Gastroesophageal sphincter (tissue), 4 donors: ENCODE measurements around the gene LSM14A. TPM values are rescaled to one million over a fixed set of nuclear protein-coding genes. Genes with fewer than 3 reads are reported as not detected.
"Not testable (repeated sequence)": the region's sequence is repeated elsewhere in the genome, so short reads cannot be mapped to it uniquely, and the experiment has no call there.

Experiments used
- ATAC-seq: fragments of 150-250 bp; one replicate; pipeline ENCODE4 v1.9.1; 2016; ENCODE audit warnings: mild to moderate bottlenecking, moderate library complexity
- H3K27ac ChIP-seq, 4 donors: fragments of 200-600 bp; sonication (generic) in 3 of 4; 1 replicate in 3 of 4; 2 replicates in 1 of 4; pipeline ENCODE4 v1.5.1; 2016 to 2019
- H3K27me3 ChIP-seq: fragments of 200-600 bp; sonication (generic); one replicate; pipeline ENCODE4 v1.5.1; 2019
- H3K36me3 ChIP-seq, 2 donors: fragments of 200-600 bp; sonication (generic); one replicate each; pipeline ENCODE4 v1.5.1; 2019; ENCODE audit warnings: control low read depth in 1 of 2
- H3K4me1 ChIP-seq, 3 donors: fragments of 200-600 bp; sonication (generic); 1 replicate in 2 of 3; 2 replicates in 1 of 3; pipeline ENCODE4 v1.5.1; 2016 to 2019; ENCODE audit warnings: control low read depth in 2 of 3
- H3K4me3 ChIP-seq, 2 donors: fragments of 200-600 bp; sonication (generic); one replicate each; pipeline ENCODE4 v1.5.1; 2019; ENCODE audit warnings: mild to moderate bottlenecking in 1 of 2, moderate library complexity in 1 of 2
- H3K9me3 ChIP-seq, 3 donors: fragments of 200-600 bp; sonication (generic); one replicate each; pipeline ENCODE4 v1.5.1; 2017 to 2019; ENCODE audit warnings: control low read depth in 2 of 3
- CTCF ChIP-seq, 4 experiments: fragments of 200-600 bp in 2 of 4; fragments of 450-650 bp in 2 of 4; sonication (generic) in 1 of 4; IDR thresholded peaks; one replicate each; pipeline ENCODE4 v1.5.1; 2017 to 2019; ENCODE audit warnings: antibody characterized with exemption in 4 of 4, mild to moderate bottlenecking in 2 of 4, moderate library complexity in 2 of 4
- EP300 ChIP-seq: sonication (generic); formaldehyde crosslinking; IDR thresholded peaks from one replicate; pipeline ENCODE4 v1.6.1; 2017; ENCODE audit warnings: antibody characterized with exemption, mild to moderate bottlenecking
- POLR2A ChIP-seq, 2 donors: fragments of 450-650 bp; IDR thresholded peaks; one replicate each; pipeline ENCODE4 v1.6.1; 2017; ENCODE audit warnings: antibody characterized with exemption in 2 of 2, mild to moderate bottlenecking in 2 of 2, moderate library complexity in 1 of 2
- POLR2AphosphoS5 ChIP-seq: sonication (generic); formaldehyde crosslinking; IDR thresholded peaks from one replicate; pipeline ENCODE4 v1.6.1; 2017; ENCODE audit warnings: antibody characterized with exemption
- WGBS, 2 donors: methylation state at CpG; one replicate each; pipeline ENCODE4 v1.1.5; 2018; ENCODE audit warnings: low coverage in 1 of 2; 5-methylcytosine and 5-hydroxymethylcytosine counted together
- total RNA-seq, 4 donors: library from RNA; depleted of rRNA; stranded (reverse); fragments of >200 nt; gene quantifications; one replicate each; pipeline ENCODE4 v1.1.0, GENCODE V29; 2016

The LSM14A gene
- total RNA-seq, 4 donors from 2014 or later, result 106 to 141 (median 128) TPM

GRCh38 chr19:34246340-34246739 is 74.0 kb downstream of the LSM14A start:
- 0 to 30% methylated on average over 1 to 2 of the region's 4 CpGs for WGBS, 2 donors
- no peak overlapping the region for H3K27ac ChIP-seq
- H3K27me3 ChIP-seq, result no peaks in the 10 kb centered on the region
- no peak overlapping the region for H3K4me3 ChIP-seq
- no peak for ATAC-seq
- H3K4me1 ChIP-seq, result peaks cover 0 to 12% (median 0%) of the 10 kb centered on the region in 3 donors
- no peak for TF ChIP-seq POLR2A (IDR thresholded peaks at IDR 0.05)
- TF ChIP-seq POLR2AphosphoS5, result no peak
- TF ChIP-seq CTCF (IDR thresholded peaks at IDR 0.05), result no peak
- TF ChIP-seq EP300, result no peak
- no peaks in the 10 kb centered on the region for H3K9me3 ChIP-seq
- no peaks in the 10 kb centered on the region for H3K36me3 ChIP-seq

GRCh38 chr19:34248941-34249340 is 76.6 kb downstream of the LSM14A start:
- WGBS, 2 donors, result 82 to 100% methylated on average over 2 of the region's 4 CpGs
- no peaks in the 10 kb centered on the region for H3K27me3 ChIP-seq
- H3K27ac ChIP-seq, result no peak overlapping the region
- peaks cover 0 to 18% (median 4%) of the 10 kb centered on the region in 3 donors for H3K4me1 ChIP-seq
- no peaks in the 10 kb centered on the region for H3K9me3 ChIP-seq
- H3K4me3 ChIP-seq, result no peak overlapping the region
- ATAC-seq, result no peak
- H3K36me3 ChIP-seq, result no peaks in the 10 kb centered on the region
- TF ChIP-seq CTCF (IDR thresholded peaks at IDR 0.05) (no peak), POLR2A (IDR thresholded peaks at IDR 0.05) (no peak), POLR2AphosphoS5 (no peak), EP300 (no peak)

- not testable (repeated sequence) for H3K4me3 ChIP-seq, ATAC-seq, H3K27ac ChIP-seq, H3K27me3 ChIP-seq, H3K9me3 ChIP-seq, H3K36me3 ChIP-seq
- 89 to 94% methylated on average over 9 to 12 of the region's 14 CpGs for WGBS, 2 donors
- H3K4me1 ChIP-seq, result peaks cover 0 to 18% (median 8%) of the 10 kb centered on the region in 3 donors
These were observed 80.9 kb downstream of the LSM14A start for GRCh38 chr19:34253167-34253566.

DNA sequence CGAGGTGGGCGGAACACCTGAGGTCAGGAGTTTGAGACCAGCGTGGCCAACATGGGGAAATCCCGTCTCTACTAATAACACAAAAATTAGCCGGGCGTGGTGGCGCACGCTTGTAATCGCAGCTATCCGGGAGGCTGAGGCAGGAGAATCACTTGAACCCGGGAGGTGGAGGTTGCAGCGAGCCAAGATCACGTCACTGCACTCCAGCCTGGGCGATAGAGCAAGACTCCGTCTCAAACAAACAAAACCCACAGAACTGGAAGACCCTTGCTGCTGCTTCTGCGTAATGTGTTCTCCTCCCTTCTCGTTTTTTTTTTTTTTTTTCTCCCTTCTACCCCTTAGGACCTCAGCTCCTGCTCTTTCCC is 81.4 kb downstream of the LSM14A start:
- H3K27me3 ChIP-seq, H3K36me3 ChIP-seq, ATAC-seq, H3K9me3 ChIP-seq: not testable (repeated sequence)
- Histone ChIP-seq H3K27ac (peak overlapping the region in 3 of 4 donors; percentile 93 to 98 (median 95)), H3K4me1 (peaks cover 0 to 18% (median 8%) of the 10 kb centered on the region in 3 donors), H3K4me3 (peak overlapping the region; percentile 96 to 97)
- 0 to 59% methylated on average over 3 to 9 of the region's 17 CpGs for WGBS, 2 donors

GRCh38 chr19:34254046-34254697 is 81.9 kb downstream of the LSM14A start, which contains the start of gene GARRE1:
Gene GARRE1, plus strand, starts transcription at chr19:34254554. Its CDS starts 45,920 bp downstream, at chr19:34300474.
- WGBS, 2 donors, result 0% methylated on average over 1 to 7 of the region's 56 CpGs
- H3K4me3 ChIP-seq, result peak within 1 kb of the TSS; percentile 96 to 97
- H3K36me3 ChIP-seq, result no peaks in the 10 kb centered on the region
- H3K4me1 ChIP-seq, result peaks cover 0 to 21% (median 8%) of the 10 kb centered on the region in 3 donors
- ATAC-seq, result peak; percentile 94
- no peaks in the 10 kb centered on the region for H3K27me3 ChIP-seq
- no peaks in the 10 kb centered on the region for H3K9me3 ChIP-seq
- peak within 1 kb of the TSS; percentile 81 to 98 (median 94) for H3K27ac ChIP-seq
- TF ChIP-seq CTCF (IDR thresholded peaks at IDR 0.05), result peak in 1 of 4 experiments; percentile 17
- TF ChIP-seq EP300, result no peak
- TF ChIP-seq POLR2AphosphoS5, result peak; percentile 84
- peak; percentile 64 to 72 for TF ChIP-seq POLR2A (IDR thresholded peaks at IDR 0.05)
